ENCODE measurements around the gene CIAO2B.

CIAO2B gene

GRCh38 chr16:66919569-66920298 is 14.5 kb downstream of the CIAO2B start:
- DNase-seq, result no peak

GRCh38 chr16:66918803-66919568 is 15.2 kb downstream of the CIAO2B start, which contains the start of gene CDH16:
CDH16 (minus strand) TSS chr16:66918885; CDS start chr16:66918065, 820 bp downstream.
- DNase-seq, result no peak

- DNase-seq, result no peak
Observed at GRCh38 chr16:66918355-66918754, 15.8 kb downstream of the CIAO2B start.

DNA sequence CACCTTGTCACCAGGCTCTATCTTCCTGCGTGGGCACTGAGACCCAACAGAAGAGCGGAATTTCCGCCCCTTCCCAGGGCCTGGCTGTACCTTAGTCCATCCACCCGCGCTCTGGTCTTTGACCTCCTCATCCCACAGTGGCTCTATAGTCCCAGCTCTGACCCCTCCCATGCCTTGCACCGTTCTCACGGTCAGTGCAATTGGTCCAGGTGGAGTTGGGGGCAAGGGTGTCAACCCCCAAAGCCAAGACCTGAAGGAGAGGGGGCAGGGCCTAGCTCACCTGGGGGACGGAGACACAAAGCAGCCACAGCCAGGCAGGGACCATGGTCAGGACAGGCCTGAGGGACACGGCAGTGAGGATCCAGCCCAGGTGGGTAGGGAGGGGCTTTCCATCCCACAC is 16.5 kb downstream of the CIAO2B start:
- DNase-seq, result no peak

GRCh38 chr16:66916518-66916917 is 17.7 kb downstream of the CIAO2B start:
- DNase-seq, result no peak

GRCh38 chr16:66915041-66915440 is 19.2 kb downstream of the CIAO2B start:
- no peak for DNase-seq

DNA sequence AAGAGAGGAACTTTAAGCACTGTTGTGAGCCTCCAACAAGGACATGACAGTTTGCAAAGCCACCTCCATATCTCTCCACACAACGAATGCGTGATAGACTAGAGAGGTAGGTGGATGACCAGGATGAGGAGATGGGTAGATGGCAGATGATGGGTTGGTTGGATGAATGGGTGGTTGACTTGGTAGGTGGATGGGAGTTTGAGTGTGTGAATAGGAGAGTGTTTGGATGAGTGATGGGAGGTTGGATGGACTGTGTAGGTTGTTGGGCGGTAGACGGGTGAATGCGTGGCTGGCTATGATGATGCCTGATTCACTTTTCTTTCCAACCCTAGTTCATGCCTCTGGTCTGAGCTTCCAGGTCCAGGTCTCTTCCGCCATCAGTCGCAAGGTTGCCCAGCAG is 19.7 kb downstream of the CIAO2B start:
- DNase-seq, result no peak

DNA sequence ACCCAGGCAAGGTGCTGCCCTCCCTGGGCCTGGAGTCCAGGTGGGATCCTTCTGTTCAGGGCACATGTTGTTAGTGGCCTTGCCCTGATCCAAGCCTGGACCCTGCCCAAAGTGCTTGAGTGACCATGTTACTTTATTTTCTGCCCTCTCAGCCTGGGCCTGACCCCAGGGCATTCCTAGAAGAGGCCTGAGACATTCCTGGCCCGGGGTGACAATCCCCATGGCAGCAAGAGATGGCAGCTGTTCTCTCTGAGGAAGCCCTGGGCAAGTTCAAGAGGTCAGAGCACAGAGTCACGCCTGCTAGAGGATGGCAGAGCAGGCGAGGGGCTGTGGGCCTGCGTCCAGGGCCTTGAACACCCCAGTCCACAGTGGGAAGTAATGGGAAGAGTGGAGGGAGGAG is 20.5 kb downstream of the CIAO2B start:
- no peak for DNase-seq

GRCh38 chr16:66913081-66913480 is 21.1 kb downstream of the CIAO2B start:
- DNase-seq, result no peak

GRCh38 chr16:66911801-66912200 is 22.4 kb downstream of the CIAO2B start:
- no peak for DNase-seq

GRCh38 chr16:66911112-66911511 is 23.1 kb downstream of the CIAO2B start:
- no peak for DNase-seq

DNA sequence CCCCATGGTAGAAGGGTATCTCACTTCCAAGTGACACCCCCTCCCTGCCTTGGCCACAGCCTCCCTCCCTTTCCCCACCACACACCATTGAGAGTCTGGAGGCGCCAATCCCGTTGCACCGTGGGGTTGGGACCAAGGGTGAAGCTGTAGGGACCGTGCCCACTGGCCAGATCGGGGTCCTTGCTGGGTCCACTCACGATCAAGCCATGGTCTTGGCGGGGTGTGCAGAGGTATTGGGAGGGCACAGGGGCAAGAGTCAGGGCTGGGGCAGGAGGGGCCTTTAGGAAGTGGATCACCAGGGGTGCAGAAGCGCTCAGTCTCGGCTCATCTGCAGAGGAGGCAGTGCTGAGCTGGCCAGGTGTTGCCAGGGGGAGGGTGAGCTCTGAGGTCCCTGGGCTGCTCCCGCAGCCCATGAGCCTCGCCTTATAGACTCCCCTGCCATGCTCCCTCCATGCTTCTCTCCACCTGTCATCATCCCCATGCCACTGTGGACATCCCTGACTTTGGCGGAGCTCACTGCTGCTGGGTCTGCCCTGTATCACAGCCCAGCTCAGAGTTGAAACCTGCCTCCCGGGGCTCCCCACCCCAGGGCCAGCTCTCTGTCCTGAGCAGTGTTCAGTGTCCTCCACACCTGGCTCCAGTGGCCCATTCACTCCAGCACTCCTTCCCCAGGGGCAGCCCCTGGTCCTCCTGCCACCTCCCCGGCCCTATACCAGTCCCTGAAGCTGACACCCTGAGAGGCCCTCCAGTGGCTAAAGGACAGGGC is 23.8 kb downstream of the CIAO2B start:
- DNase-seq, result no peak

GRCh38 chr16:66908762-66909559 is 25.2 kb downstream of the CIAO2B start:
- no peak for DNase-seq

- DNase-seq, result no peak
Observed at GRCh38 chr16:66908116-66908515, 26.1 kb downstream of the CIAO2B start.

DNA sequence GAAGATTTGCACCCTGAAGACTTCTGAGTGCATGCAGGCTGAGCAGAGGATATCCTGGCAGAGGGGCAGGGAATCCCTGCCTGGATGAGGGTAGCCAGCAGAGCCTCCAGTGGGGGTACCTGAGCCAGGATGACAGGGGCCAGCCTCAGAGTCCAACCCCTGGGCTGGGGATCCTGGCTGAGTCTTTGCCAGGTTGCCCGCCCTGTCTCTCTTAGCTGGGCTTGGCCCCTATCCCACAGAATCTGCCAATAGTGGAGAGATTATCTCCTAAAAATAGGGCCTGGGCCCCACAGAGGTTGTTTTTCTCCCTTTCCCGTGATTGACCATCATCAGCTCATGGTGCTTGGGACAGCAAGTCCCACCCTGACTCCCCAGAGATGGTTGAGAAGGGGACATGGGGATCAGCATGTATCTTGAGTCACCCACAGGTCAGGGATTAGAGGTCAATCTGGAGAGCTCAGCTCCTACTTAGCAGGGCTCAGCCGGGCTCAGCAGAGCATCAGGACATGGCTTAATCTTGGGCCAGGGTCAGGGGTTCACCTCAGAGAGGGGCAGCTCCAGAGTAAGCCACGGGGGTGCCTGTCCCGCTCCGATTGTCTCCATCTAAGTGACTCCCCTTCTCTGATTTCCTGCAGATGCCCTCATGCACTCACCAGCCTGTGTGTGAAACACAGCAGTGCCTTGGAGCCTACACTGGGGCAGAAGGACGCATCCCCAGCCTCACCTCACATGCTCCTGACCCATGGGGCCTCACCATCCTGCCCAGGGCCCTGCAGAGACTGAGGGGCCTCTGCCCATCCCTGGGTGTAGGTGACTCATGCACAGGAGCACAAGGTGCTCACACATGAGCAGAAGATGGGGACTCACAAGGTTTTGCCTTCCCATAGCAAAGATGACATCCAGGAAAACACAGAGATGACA is 27.0 kb downstream of the CIAO2B start:
- no peak for DNase-seq

GRCh38 chr16:66905633-66906539 is 28.3 kb downstream of the CIAO2B start:
- no peak for DNase-seq

- no peak for DNase-seq
Observed at GRCh38 chr16:66904846-66905632, 29.2 kb downstream of the CIAO2B start.

GRCh38 chr16:66904428-66904845 is 29.8 kb downstream of the CIAO2B start:
- no peak for DNase-seq

Measured in NCI-H2029 treated with DMSO at 0.1 percent for 48 hours (cell line).